Ishikawa (cell line): ENCODE results near the gene ZNF467.

Experiments
- CEBPB ChIP-seq: IDR thresholded peaks from 2 replicates; pipeline ENCODE4 v1.6.1; 2012
- CREB1 ChIP-seq: IDR thresholded peaks from 2 replicates; pipeline ENCODE4 v1.6.1; 2012; ENCODE audit warnings: low read depth
- EGR1 ChIP-seq: IDR thresholded peaks from 2 replicates; pipeline ENCODE4 v1.6.1; 2012
- EP300 ChIP-seq: IDR thresholded peaks from 2 replicates; pipeline ENCODE4 v1.6.1; 2012; ENCODE audit warnings: borderline replicate concordance
- FOXM1 ChIP-seq: IDR thresholded peaks from 2 replicates; pipeline ENCODE4 v1.6.1; 2012; ENCODE audit warnings: low read depth, borderline replicate concordance
- MAX ChIP-seq: IDR thresholded peaks from 2 replicates; pipeline ENCODE4 v1.6.1; 2012
- NFIC ChIP-seq: IDR thresholded peaks from 2 replicates; pipeline ENCODE4 v1.6.1; 2012
- RAD21 ChIP-seq: IDR thresholded peaks from 2 replicates; pipeline ENCODE4 v1.6.1; 2012; ENCODE audit warnings: low read depth
- REST ChIP-seq: IDR thresholded peaks from 2 replicates; pipeline ENCODE4 v1.6.1; 2012; ENCODE audit warnings: low read depth, mild to moderate bottlenecking
- TAF1 ChIP-seq: IDR thresholded peaks from 2 replicates; pipeline ENCODE4 v1.6.1; 2012; ENCODE audit warnings: low read depth, mild to moderate bottlenecking
- TCF12 ChIP-seq: IDR thresholded peaks from 2 replicates; pipeline ENCODE4 v1.6.1; 2012; ENCODE audit warnings: low read depth
- TEAD4 ChIP-seq: IDR thresholded peaks from 2 replicates; pipeline ENCODE4 v1.6.1; 2012
- USF1 ChIP-seq: IDR thresholded peaks from 2 replicates; pipeline ENCODE4 v1.6.1; 2012
- YY1 ChIP-seq: IDR thresholded peaks from 2 replicates; pipeline ENCODE4 v1.6.1; 2012; ENCODE audit warnings: low read depth
- ZBTB7A ChIP-seq: IDR thresholded peaks from 2 replicates; pipeline ENCODE4 v1.6.1; 2012; ENCODE audit warnings: low read depth

ZNF467 gene

GRCh38 chr7:149735181-149735602, 38.2 kb downstream of the ZNF467 start:
- TF ChIP-seq CREB1, result no peak
- TF ChIP-seq YY1, result no peak
- TF ChIP-seq TEAD4, result no peak
- TF ChIP-seq RAD21, result no peak
- no peak for TF ChIP-seq ZBTB7A
- TF ChIP-seq CEBPB, result no peak
- no peak for TF ChIP-seq NFIC
- TF ChIP-seq FOXM1, result no peak
- TF ChIP-seq MAX, result no peak
- TF ChIP-seq TAF1, result no peak

GRCh38 chr7:149734791-149735075, 38.7 kb downstream of the ZNF467 start:
- TF ChIP-seq RAD21, result no peak
- TF ChIP-seq TAF1, result no peak
- TF ChIP-seq NFIC, result no peak
- no peak for TF ChIP-seq EGR1
- TF ChIP-seq USF1, result no peak
- no peak for TF ChIP-seq CEBPB
- TF ChIP-seq REST, result no peak
- TF ChIP-seq TEAD4, result no peak

- TF ChIP-seq YY1, result no peak
- no peak for TF ChIP-seq EGR1
- no peak for TF ChIP-seq ZBTB7A
- TF ChIP-seq CEBPB, result no peak
- TF ChIP-seq NFIC, result no peak
- TF ChIP-seq REST, result no peak
- no peak for TF ChIP-seq MAX
- TF ChIP-seq FOXM1, result no peak
- TF ChIP-seq RAD21, result no peak
- TF ChIP-seq TCF12, result no peak
- no peak for TF ChIP-seq EP300
- TF ChIP-seq TAF1, result no peak
- TF ChIP-seq TEAD4, result no peak
- no peak for TF ChIP-seq CREB1
- no peak for TF ChIP-seq USF1
These were observed 39.2 kb downstream of the ZNF467 start for GRCh38 chr7:149733924-149734790.

GRCh38 chr7:149733131-149733923, 40.1 kb downstream of the ZNF467 start:
- TF ChIP-seq CREB1, result no peak
- no peak for TF ChIP-seq REST
- TF ChIP-seq RAD21, result no peak
- TF ChIP-seq YY1, result no peak
- TF ChIP-seq EP300, result no peak
- no peak for TF ChIP-seq TAF1
- TF ChIP-seq MAX, result no peak
- TF ChIP-seq CEBPB, result no peak
